Measurements from ENCODE around the gene GLI1.

- TF ChIP-seq EZH2phosphoT487 (IDR thresholded peaks at IDR 0.05; ENCODE audit: borderline replicate concordance, low read depth, low read length) (no peak), CTCF (conservative IDR thresholded peaks at IDR 0.05; ENCODE audit: low read length) (no peak)
Measured at GRCh38 chr12:57441846-57442427, 17.6 kb upstream of the GLI1 start.
